NCI-H1105 (cell line): Measurements from ENCODE around the gene SLC9A9.

Experiments used
- DNase-seq: peaks from one replicate; lab custom pipeline; 2025; lab: John Stamatoyannopoulos, UW

SLC9A9 gene

GRCh38 chr3:143597774-143598652 lies 250.3 kb downstream of the SLC9A9 start:
- DNase-seq = no peak

GRCh38 chr3:143596957-143597642 lies 251.2 kb downstream of the SLC9A9 start:
- no peak for DNase-seq

- no peak for DNase-seq
These were observed 252.7 kb downstream of the SLC9A9 start for GRCh38 chr3:143595456-143596077.

- DNase-seq = no peak
These were observed 254.1 kb downstream of the SLC9A9 start for GRCh38 chr3:143594206-143594605.

GRCh38 chr3:143590660-143591059 lies 257.6 kb downstream of the SLC9A9 start:
- DNase-seq = no peak

GRCh38 chr3:143586576-143586975 lies 261.7 kb downstream of the SLC9A9 start:
- DNase-seq = no peak

GRCh38 chr3:143585720-143586456 lies 262.4 kb downstream of the SLC9A9 start:
- DNase-seq = no peak

GRCh38 chr3:143584474-143584873 lies 263.8 kb downstream of the SLC9A9 start:
- no peak for DNase-seq

- DNase-seq = no peak
These were observed 266.1 kb downstream of the SLC9A9 start for GRCh38 chr3:143581972-143582722.

GRCh38 chr3:143578810-143579435 lies 269.3 kb downstream of the SLC9A9 start:
- DNase-seq = no peak

GRCh38 chr3:143576568-143577270 lies 271.5 kb downstream of the SLC9A9 start:
- no peak for DNase-seq

- no peak for DNase-seq
These were observed 273.3 kb downstream of the SLC9A9 start for GRCh38 chr3:143574933-143575332.

GRCh38 chr3:143573610-143574303 lies 274.5 kb downstream of the SLC9A9 start:
- no peak for DNase-seq

- no peak for DNase-seq
These were observed 276.7 kb downstream of the SLC9A9 start for GRCh38 chr3:143571548-143571947.

GRCh38 chr3:143567823-143568222 lies 280.4 kb downstream of the SLC9A9 start:
- DNase-seq = no peak

- no peak for DNase-seq
These were observed 282.3 kb downstream of the SLC9A9 start for GRCh38 chr3:143565951-143566350.

GRCh38 chr3:143563786-143564185 lies 284.5 kb downstream of the SLC9A9 start:
- no peak for DNase-seq

- no peak for DNase-seq
These were observed 285.5 kb downstream of the SLC9A9 start for GRCh38 chr3:143562789-143563188.

- no peak for DNase-seq
These were observed 289.0 kb downstream of the SLC9A9 start for GRCh38 chr3:143559296-143559695.

GRCh38 chr3:143552851-143553250 lies 295.4 kb downstream of the SLC9A9 start:
- DNase-seq = no peak
